ENCODE data around the gene NUCB2.

The NUCB2 gene

GRCh38 chr11:17268902-17269301, 7.6 kb upstream of the NUCB2 start:
- no peak for DNase-seq (ENCODE audit: low read depth in 2 of 2)

DNA sequence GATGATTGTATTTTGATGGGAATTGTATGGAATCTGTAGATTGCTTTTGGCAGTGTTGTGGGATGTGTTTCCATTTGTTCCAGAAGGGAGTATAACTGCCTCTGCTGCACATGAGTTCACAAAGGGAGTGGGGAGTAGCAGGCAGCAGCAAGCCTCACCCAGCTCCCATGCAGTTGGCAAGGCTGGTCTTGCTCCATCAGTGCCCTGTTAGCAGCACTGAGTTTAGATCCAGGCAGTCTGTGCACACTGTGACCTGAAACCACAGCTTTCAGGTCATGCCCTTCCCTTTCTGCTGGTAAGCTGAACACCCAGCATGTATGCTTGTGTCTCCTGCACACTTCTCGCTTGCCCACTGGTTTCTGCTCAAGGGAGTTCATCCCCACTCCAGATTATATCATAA, 3.7 kb upstream of the NUCB2 start:
- DNase-seq (ENCODE audit: low read depth in 2 of 2) = no peak

GRCh38 chr11:17273211-17273610, 3.3 kb upstream of the NUCB2 start:
- no peak for DNase-seq (ENCODE audit: low read depth in 2 of 2)

DNA sequence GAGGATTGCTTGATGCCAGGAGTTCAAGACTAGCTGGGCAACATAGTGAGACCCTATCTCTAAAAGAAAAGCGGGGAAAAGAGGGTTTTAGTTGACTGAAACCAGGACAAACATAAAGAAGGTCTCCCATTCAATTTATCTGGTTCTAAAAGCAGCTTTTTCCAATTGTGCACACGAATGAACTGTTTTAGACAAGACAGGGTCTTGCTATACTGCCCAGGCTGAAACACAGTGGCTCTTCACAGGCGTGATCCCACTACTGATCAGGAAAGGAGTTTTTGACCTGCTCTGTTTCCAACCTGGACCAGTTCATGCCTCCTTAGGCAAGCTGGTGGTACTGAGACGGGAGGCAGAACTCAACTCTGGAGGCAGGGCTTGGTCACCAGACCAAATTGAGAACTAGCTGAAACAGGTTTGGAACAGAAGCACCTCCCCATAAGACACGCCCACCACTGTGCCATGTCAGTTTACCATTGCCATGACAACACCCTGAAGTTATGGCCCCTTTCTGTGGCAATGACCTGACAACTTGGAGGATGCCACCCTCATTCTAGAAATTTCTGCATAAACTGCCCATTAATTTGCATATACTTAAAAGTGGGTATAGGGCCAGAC, 2.8 kb upstream of the NUCB2 start:
- no peak for DNase-seq (ENCODE audit: low read depth in 2 of 2)

- DNase-seq (ENCODE audit: low read depth in 2 of 2) = no peak
Observed at GRCh38 chr11:17275400-17276235, 921 bp upstream of the NUCB2 start.

GRCh38 chr11:17277024-17277584, 565 bp downstream of the NUCB2 start:
- DNase-seq (ENCODE audit: low read depth in 2 of 2) = no peak

GRCh38 chr11:17280494-17281127, 4.1 kb downstream of the NUCB2 start:
- no peak for DNase-seq (ENCODE audit: low read depth in 2 of 2)

DNA sequence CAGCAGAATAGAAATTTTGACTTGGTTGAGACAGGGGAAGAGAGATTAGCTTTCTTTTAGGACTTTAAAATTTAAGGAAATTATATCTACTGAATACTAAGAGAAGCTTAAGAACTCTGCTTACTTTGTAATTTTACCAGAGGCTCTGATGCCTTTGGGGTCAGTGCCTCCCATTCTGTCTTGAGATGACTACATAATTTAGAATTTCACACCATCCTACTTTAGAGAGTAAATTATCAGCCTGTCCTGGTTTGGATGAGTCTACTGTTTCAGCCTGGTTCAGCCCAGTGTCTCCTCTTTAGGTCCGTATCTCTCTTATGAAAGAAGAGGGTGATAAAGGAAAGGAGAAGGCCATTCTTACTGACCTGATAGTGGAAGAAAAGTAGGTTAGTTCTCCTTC, 9.8 kb downstream of the NUCB2 start:
- DNase-seq (ENCODE audit: low read depth in 2 of 2) = no peak

DNA sequence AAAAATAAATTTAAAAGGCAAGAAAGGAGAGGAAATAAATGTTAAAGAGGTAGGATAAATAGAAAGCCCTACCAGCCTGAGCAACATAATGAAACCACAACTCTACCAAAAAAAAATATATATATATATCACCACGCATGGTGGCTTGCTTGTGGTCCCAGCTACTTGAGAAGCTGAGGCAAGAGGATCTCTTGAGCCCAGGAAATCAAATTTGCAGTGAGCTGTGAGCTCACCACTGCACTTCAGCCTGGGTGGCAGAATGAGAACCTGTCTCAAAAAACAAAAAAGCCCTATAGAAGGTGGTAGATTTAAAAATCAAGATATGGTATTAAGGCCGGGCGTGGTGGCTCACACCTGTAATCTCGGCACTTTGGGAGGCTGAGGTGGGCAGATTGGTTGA, 10.5 kb downstream of the NUCB2 start:
- no peak for DNase-seq (ENCODE audit: low read depth in 2 of 2)

DNA sequence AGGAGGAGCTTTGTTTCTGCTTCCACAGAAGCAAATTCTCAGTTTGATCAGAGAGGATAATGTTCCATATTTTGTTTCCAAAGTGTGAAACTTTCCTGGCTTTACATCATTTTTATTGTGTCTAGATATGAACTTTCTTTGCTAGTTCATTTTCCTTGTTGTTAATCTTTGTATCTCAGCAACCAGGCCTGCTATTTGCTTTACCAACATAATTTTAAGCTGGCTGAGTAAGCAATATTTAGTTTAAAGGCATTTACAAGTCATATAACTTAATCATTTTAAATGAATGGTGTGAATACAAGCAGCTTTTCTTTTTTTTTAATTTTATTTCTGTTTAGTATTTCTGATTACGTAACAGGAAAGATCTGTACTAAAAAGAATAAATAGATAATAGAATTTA, 15.2 kb downstream of the NUCB2 start:
- no peak for DNase-seq (ENCODE audit: low read depth in 2 of 2)

GRCh38 chr11:17293311-17293710, 16.8 kb downstream of the NUCB2 start:
- DNase-seq (ENCODE audit: low read depth in 2 of 2) = no peak

GRCh38 chr11:17294033-17294432, 17.5 kb downstream of the NUCB2 start:
- no peak for DNase-seq (ENCODE audit: low read depth in 2 of 2)

GRCh38 chr11:17296852-17297559, 20.5 kb downstream of the NUCB2 start:
- no peak for DNase-seq (ENCODE audit: low read depth in 2 of 2)

DNA sequence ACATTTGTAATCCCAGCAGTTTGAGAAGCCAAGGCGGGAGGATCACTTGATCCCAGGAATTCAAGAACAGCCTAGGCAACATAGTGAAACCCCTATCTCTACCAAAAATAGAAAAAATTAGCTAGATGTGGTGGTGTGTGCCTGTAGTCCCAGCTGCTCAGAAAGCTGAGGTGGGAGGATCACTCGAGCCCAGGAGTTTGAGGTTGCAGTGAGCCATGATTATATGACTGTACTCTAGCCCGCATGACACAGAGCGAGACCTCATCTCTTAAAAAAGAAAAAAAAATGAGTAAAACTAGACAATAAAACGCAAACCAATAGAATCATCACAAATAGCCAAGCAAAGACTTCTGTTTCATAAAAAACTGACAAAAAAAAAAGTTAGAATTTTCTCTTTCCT, 21.8 kb downstream of the NUCB2 start:
- peak in 1 of 2 donors; percentile 39 for DNase-seq (ENCODE audit: low read depth in 2 of 2)

- no peak for DNase-seq (ENCODE audit: low read depth in 2 of 2)
Observed at GRCh38 chr11:17300372-17300771, 23.8 kb downstream of the NUCB2 start.

DNA sequence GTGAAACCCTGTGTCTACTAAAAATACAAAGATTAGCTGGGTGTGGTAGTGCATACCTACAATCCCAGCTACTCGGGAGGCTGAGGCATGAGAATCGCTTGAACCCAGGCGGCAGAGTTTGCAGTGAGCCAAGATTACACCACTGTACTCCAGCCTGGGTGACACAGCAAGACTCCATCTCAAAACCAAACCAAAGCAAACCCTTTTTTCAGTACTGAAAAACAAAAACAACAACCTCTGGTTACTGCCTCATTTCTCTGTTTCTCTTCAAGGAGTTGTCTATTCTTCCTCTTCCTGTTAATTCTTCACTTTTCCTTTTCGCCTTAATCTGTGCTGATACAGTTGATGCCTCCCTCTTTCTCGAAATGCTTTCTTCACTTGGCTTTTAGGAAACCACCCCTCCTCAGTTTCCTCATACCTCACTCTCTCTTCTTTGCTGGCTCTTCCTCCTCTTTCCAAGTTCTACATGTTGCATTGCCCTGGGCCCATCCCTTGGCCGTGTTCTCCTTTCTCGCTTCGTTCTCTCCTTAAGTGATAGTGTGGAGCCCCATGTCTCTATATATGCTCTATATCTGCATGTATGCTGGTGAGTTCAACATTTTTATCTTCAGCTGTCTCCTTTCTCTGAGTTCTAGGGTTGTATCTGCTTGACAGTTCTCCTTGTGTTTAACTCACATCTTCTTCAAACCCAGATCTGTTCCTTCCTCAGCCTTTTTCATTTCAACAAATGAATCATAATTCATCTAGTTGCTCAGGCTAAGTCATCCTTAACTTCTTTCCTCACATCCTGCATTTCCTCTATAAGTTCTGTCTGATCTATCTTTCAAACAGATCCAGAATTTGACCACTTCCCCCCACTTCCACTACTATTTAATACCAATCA, 37.1 kb downstream of the NUCB2 start:
- DNase-seq (ENCODE audit: low read depth in 2 of 2) = no peak

GRCh38 chr11:17314232-17314547, 37.7 kb downstream of the NUCB2 start:
- DNase-seq (ENCODE audit: low read depth in 2 of 2) = no peak

GRCh38 chr11:17314904-17315426, 38.4 kb downstream of the NUCB2 start:
- no peak for DNase-seq (ENCODE audit: low read depth in 2 of 2)

GRCh38 chr11:17328871-17329494, 52.4 kb downstream of the NUCB2 start:
- no peak for DNase-seq (ENCODE audit: low read depth in 2 of 2)

- DNase-seq (ENCODE audit: low read depth in 2 of 2) = no peak
Observed at GRCh38 chr11:17331669-17332068, 55.1 kb downstream of the NUCB2 start.
